Heart right ventricle (tissue), 16 donors: ENCODE data around the gene SC5D. TPM values are rescaled to one million over a fixed set of nuclear protein-coding genes. Genes with fewer than 3 reads are reported as not detected.
A peak's percentile ranks its signal among the peaks of the same experiment; 100 is the strongest.

Source experiments
- ATAC-seq, 8 donors: fragments of 200-7000 bp; cut with Tn5 transposase; one replicate each; pipeline ENCODE4 v1.9.1; 2020; ENCODE audit warnings: mild to moderate bottlenecking in 8 of 8, moderate library complexity in 8 of 8, moderate number of reproducible peaks in 1 of 8
- DNase-seq, 2 donors: peaks; one replicate each; pipeline ENCODE4 v3.0.0-alpha.2; 2020
- H3K27ac ChIP-seq, 10 donors: fragments of 200-600 bp; sonication (generic) in 2 of 10; one replicate each; pipeline versions ENCODE4 v1.5.0 to v1.8.0; 2020 to 2022; ENCODE audit warnings: mild to moderate bottlenecking in 3 of 10
- H3K27me3 ChIP-seq, 7 donors: fragments of 200-600 bp; one replicate each; pipeline ENCODE4 v1.8.0; 2021 to 2022; ENCODE audit warnings: mild to moderate bottlenecking in 2 of 7
- H3K36me3 ChIP-seq, 9 donors: fragments of 200-600 bp; sonication (generic) in 1 of 9; one replicate each; pipeline versions ENCODE4 v1.5.0 to v1.8.0; 2020 to 2022; ENCODE audit warnings: mild to moderate bottlenecking in 2 of 9
- H3K4me1 ChIP-seq, 9 donors: fragments of 200-600 bp; sonication (generic) in 1 of 9; one replicate each; pipeline versions ENCODE4 v1.5.0 to v1.8.0; 2020 to 2022; ENCODE audit warnings: mild to moderate bottlenecking in 4 of 9
- H3K4me3 ChIP-seq, 10 donors: fragments of 200-600 bp; sonication (generic) in 2 of 10; one replicate each; pipeline versions ENCODE4 v1.5.0 to v1.8.0; 2020 to 2022; ENCODE audit warnings: mild to moderate bottlenecking in 7 of 10, moderate library complexity in 2 of 10
- H3K9me3 ChIP-seq, 11 donors: fragments of 200-600 bp in 10 of 11; sonication (generic) in 2 of 11; one replicate each; pipeline versions ENCODE4 v1.5.0 to v1.8.0; 2013 to 2022; ENCODE audit warnings: mild to moderate bottlenecking in 2 of 11, control low read depth in 1 of 11, moderate library complexity in 1 of 11
- WGBS, 2 donors: extraction: QIAGEN DNeasy Blood & Tissue Kit; methylation state at CpG; one replicate each; pipeline ENCODE4 v1.1.7; 2013; ENCODE audit warnings: inconsistent platforms in 1 of 2; 5-methylcytosine and 5-hydroxymethylcytosine counted together
- intact Hi-C, 10 donors: fragments of 100-400 bp; cut with DNase I; formaldehyde crosslinking; loops; one replicate each; pipeline versions ENCODE4 v1.11.1 to v1.14.2; 2022
- polyA plus RNA-seq, 2 donors: library from polyadenylated mRNA; stranded (reverse); fragments of 200-250 nt; gene quantifications; one replicate each; pipeline ENCODE4 v1.2.3, GENCODE V29; 2013
- total RNA-seq, 10 donors: library from RNA; stranded (reverse); fragmentation: NEBNext Ultra II Directional in 3 of 10; extraction: Animal tissue kit (Norgen Biotek cat#: 25700) in 3 of 10; gene quantifications; one replicate each; pipeline versions ENCODE4 v1.2.1 to v1.2.4, GENCODE V29; 2021 to 2023
- TF ChIP-seq, protein P1 (sequence below), 9 donors: fragments of 200-600 bp; sonication (generic) in 2 of 9; IDR thresholded peaks; one replicate each; pipeline versions ENCODE4 v1.5.0 to v1.8.0; 2021 to 2022; ENCODE audit warnings: antibody characterized with exemption in 9 of 9, mild to moderate bottlenecking in 5 of 9, moderate library complexity in 1 of 9
- donor health status: Arrhythmogenic right ventricular cardiomyopathy.
- donor health status: ischemic (EF 13 %, LVEDD 7.1; RV severe dilation, severe dysfunction).
- donor health status: healthy with polysubstance abuse.
- donor health status: DM: no; HTN: yes; CAD: no.
- donor health status: DM: no; HTN: no; CAD: no.
- donor health status: ischemic (EF 25% LVEDD 6.9; RV normal size, moderate dysfunction).
- donor health status: ischemic (EF 25% LVEDD 5.7; RV mildly dilated, moderate dysfunction).
- donor health status: healthy.
- donor health status: DM: yes; HTN: yes; CAD: no.
- donor health status: Ischemic cardiomyopathy.
- donor health status: ischemic (EF 35%, LVEDD 5.7; RV mildly dilated, moderate dysfunction).
- donor health status: nonischemic (EF 11% LVEDD 7.7; RV severe dilation, severe dysfunction).
- donor health status: DM: yes; HTN: yes; CAD: no.
- donor health status: PGD.
- donor health status: ischemic (EF 29% LVEDD 5.4; RV normal size, mild dysfunction).
- donor health status: nonischemic (EF 23%, LVEDD 6.1; RV moderate dilation, normal function).

The SC5D gene
- total and polyA plus RNA-seq, 12 donors = 10.7 to 30.6 (median 20.4) TPM

DNA sequence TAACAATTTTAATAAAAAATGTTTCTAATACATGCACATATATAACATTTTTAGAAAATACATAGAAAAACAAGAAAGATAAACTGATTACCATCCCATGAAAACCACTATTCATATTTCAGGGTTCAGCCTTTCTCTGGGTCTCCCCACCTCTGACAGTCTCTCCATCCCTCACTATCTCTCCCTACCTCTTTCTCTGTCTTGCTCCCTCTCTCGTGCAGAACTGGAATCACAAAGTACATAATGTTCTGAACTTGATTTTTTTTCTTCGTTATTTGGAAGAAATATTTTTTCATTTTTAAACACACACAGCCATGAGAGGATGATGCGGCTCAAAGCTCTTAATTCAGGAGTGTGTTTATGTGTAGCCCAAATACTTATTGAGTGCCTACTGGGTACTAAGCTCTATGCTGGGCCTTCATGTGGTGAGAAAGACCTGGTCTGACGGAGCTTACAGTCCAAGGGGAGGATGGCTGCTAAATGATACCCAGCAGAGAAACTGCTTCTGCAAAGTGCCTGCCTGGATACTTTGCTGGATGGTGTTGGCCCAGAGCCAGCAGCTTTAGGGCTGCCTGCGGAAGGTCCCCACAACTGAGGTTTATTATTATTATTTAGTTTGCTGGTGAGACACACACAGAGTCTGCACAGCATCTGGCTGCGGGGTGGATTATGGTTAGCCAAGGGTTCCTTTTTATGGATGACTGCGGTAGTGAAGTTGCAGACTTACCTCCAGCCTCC, 42.6 kb downstream of the SC5D start:
- H3K4me3 ChIP-seq = no peak overlapping the region
- peaks cover 0 to 32% (median 7%) of the 10 kb centered on the region in 9 donors for H3K4me1 ChIP-seq
- ATAC-seq = no peak
- H3K9me3 ChIP-seq = no peaks in the 10 kb centered on the region
- H3K27ac ChIP-seq = no peak overlapping the region
- TF ChIP-seq, protein P1, sequence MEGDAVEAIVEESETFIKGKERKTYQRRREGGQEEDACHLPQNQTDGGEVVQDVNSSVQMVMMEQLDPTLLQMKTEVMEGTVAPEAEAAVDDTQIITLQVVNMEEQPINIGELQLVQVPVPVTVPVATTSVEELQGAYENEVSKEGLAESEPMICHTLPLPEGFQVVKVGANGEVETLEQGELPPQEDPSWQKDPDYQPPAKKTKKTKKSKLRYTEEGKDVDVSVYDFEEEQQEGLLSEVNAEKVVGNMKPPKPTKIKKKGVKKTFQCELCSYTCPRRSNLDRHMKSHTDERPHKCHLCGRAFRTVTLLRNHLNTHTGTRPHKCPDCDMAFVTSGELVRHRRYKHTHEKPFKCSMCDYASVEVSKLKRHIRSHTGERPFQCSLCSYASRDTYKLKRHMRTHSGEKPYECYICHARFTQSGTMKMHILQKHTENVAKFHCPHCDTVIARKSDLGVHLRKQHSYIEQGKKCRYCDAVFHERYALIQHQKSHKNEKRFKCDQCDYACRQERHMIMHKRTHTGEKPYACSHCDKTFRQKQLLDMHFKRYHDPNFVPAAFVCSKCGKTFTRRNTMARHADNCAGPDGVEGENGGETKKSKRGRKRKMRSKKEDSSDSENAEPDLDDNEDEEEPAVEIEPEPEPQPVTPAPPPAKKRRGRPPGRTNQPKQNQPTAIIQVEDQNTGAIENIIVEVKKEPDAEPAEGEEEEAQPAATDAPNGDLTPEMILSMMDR (IDR thresholded peaks at IDR 0.05) = peak in 5 of 9 donors; percentile 8 to 22 (median 13)
- intact Hi-C loops = loop anchor here in 3 of 10 donors (5.0 to 10.0 kb wide), 2 partner anchors 47 to 90 kb away; no protein-coding TSS in a partner anchor
- H3K36me3 ChIP-seq = no peaks in the 10 kb centered on the region
- DNase-seq = no peak
- peaks cover 0 to 19% (median 5%) of the 10 kb centered on the region in 7 donors for H3K27me3 ChIP-seq
- 68 to 73% methylated on average over 7 of the region's 7 CpGs for WGBS, 2 donors

DNA sequence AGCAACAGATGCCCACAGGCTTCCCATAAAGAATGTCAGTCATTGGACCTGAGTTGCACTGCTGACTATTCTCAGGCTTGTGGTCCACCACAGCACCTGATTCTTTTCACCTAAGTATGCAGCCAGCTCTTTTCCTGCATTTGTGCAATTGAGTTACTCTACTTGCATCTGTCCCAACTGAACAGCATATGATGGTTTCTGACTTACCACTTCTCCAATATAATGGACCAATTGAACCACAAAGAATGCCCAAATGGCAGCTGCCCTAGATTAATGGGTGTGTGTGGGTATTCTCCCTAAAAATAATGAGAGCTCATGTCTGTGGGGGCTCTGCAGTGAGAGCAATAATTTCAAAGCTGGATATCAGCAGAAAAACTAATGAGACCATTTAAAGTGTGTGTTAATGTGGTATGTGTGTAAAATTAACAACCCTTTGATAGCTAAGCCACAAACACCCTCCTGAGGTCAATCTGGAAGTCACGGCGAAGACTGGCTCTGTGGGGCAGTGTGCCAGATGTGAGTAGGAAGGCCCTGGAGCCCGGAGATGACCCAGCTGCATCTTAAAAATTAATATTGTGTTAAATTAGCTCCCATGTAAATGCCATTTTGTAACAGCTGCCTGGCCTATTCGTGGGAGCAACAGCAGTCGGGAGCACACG, 43.8 kb downstream of the SC5D start:
- Histone ChIP-seq H3K27me3 (peaks cover 0 to 7% (median 2%) of the 10 kb centered on the region in 7 donors), H3K4me3 (no peak overlapping the region), H3K9me3 (no peaks in the 10 kb centered on the region), H3K4me1 (peaks cover 0 to 44% (median 7%) of the 10 kb centered on the region in 9 donors), H3K36me3 (no peaks in the 10 kb centered on the region), H3K27ac (no peak overlapping the region)
- 83 to 85% methylated on average over 6 of the region's 6 CpGs for WGBS, 2 donors
- TF ChIP-seq, protein P1 (IDR thresholded peaks at IDR 0.05) = no peak
- DNase-seq = no peak
- intact Hi-C loops = loop anchor here in 3 of 10 donors (5.0 to 10.0 kb wide), 2 partner anchors 46 to 88 kb away; no protein-coding TSS in a partner anchor
- ATAC-seq = no peak

DNA sequence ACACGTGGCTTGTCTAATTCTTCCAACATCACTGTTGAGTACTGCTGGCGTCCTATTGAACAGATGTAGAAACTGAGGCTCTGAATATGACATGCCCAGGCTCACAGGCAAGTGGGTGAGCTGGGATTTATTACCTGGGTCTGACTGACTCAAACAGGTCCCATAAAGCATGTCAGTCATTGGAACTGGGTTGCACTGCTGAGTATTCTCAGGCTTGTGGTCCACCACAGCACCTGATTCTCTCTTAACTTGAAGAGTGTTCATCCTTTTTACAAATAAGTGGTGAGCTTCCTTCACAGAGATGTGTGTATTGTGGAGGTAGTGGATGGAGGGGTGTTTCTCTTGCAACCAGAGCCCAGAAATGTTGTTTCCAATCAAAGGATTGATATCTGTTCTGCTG, 44.5 kb downstream of the SC5D start:
- no peaks in the 10 kb centered on the region for H3K36me3 ChIP-seq
- TF ChIP-seq, protein P1 (IDR thresholded peaks at IDR 0.05) = no peak
- no peak overlapping the region for H3K4me3 ChIP-seq
- no peak overlapping the region for H3K27ac ChIP-seq
- H3K9me3 ChIP-seq = no peaks in the 10 kb centered on the region
- WGBS, 2 donors = 87 to 93% methylated on average over 2 of the region's 2 CpGs
- DNase-seq (no peak), ATAC-seq (no peak)
- H3K4me1 ChIP-seq = peaks cover 0 to 44% (median 7%) of the 10 kb centered on the region in 9 donors
- peaks cover 0 to 6% (median 0%) of the 10 kb centered on the region in 7 donors for H3K27me3 ChIP-seq
- intact Hi-C loops = loop anchor here in 3 of 10 donors (5.0 to 10.0 kb wide), 2 partner anchors 45 to 88 kb away; no protein-coding TSS in a partner anchor

DNA sequence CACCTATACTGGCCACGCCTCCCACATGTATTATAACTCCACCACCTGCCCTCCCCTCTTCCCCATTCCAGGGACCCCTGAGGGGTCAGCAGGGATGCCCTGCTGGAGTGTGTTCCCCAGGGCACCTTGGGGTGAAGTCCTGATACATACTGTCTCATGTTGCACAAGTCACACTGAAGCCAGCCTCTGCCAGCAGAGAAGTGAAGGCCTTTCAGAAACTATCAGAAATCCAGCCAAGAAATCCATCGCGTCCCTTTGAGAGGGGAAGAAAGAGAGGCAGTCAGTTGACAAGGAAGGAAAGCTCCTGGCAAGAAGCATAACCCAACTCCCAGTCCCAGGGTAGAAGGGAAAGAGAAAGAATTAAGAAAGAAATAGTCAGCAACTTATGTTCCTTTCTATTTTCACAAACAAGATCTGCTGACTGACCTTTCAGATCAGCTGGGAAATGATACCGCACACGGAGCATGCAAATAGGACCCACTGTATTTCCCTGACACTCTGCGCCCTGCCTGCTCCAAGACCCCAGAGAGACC, 45.2 kb downstream of the SC5D start:
- Histone ChIP-seq H3K9me3 (no peaks in the 10 kb centered on the region), H3K27me3 (peaks cover 0 to 6% (median 0%) of the 10 kb centered on the region in 7 donors), H3K4me3 (no peak overlapping the region), H3K27ac (peak overlapping the region in 4 of 10 donors; percentile 4 to 61 (median 31)), H3K4me1 (peaks cover 0 to 44% (median 7%) of the 10 kb centered on the region in 9 donors), H3K36me3 (no peaks in the 10 kb centered on the region)
- TF ChIP-seq, protein P1 (IDR thresholded peaks at IDR 0.05) = no peak
- DNase-seq = no peak
- ATAC-seq = peak in 7 of 8 donors; percentile 11 to 69 (median 55)
- intact Hi-C loops = loop anchor here in 3 of 10 donors (5.0 to 10.0 kb wide), 2 partner anchors 44 to 87 kb away; no protein-coding TSS in a partner anchor
- WGBS, 2 donors = 44 to 57% methylated on average over 6 of the region's 6 CpGs
